ENCODE data around the gene RAB31.

The RAB31 gene

DNA sequence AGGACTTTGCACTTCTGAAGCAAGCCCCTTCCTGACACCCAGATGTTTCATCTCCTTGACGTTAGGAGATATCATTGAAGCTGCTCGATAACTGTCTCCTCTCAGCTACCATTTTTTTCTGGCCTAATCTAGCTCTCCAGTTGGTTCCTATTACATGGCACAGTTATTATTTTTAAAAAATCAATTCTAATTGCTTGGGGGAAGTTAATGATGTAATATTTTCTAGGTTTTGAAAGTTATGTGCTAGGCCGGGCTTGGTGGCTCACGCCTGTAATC, 22.5 kb upstream of the RAB31 start:
- TF ChIP-seq, protein P1, sequence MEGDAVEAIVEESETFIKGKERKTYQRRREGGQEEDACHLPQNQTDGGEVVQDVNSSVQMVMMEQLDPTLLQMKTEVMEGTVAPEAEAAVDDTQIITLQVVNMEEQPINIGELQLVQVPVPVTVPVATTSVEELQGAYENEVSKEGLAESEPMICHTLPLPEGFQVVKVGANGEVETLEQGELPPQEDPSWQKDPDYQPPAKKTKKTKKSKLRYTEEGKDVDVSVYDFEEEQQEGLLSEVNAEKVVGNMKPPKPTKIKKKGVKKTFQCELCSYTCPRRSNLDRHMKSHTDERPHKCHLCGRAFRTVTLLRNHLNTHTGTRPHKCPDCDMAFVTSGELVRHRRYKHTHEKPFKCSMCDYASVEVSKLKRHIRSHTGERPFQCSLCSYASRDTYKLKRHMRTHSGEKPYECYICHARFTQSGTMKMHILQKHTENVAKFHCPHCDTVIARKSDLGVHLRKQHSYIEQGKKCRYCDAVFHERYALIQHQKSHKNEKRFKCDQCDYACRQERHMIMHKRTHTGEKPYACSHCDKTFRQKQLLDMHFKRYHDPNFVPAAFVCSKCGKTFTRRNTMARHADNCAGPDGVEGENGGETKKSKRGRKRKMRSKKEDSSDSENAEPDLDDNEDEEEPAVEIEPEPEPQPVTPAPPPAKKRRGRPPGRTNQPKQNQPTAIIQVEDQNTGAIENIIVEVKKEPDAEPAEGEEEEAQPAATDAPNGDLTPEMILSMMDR (IDR thresholded peaks at IDR 0.05) = no peak

DNA sequence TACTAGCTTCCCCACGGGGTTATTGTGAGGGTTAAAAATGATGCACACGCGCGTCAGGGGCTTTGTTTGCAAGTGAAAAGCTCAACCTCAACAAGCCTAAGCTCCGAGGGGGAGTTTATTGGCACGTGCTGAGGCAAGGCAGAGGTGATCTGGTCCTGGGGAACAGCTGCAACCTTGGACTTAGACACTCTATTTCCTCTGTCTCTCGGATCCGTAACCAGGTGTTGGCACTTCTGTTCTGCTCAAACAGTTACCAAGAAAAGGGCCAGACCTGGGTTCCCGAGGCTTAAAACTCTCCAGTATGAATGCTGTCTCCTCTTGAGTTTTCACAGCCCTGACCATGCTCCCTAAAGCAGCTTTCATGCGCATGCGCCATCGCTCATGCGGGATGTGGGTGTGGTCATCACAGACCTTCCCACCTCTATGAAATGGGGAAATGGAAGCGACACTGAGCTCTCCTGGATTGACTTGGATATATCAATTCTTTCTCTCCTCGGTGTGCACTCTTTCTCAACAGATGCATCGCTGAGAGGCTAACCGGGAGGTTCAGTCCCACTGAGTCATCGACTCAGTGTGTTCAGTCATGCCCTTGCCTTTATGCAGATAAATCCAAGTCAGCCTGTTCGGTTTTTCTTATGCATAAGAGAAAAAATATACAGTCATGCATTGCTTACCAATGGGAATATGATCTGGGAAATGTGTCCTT, 19.9 kb upstream of the RAB31 start:
- TF ChIP-seq, protein P1 (IDR thresholded peaks at IDR 0.05) = no peak

DNA sequence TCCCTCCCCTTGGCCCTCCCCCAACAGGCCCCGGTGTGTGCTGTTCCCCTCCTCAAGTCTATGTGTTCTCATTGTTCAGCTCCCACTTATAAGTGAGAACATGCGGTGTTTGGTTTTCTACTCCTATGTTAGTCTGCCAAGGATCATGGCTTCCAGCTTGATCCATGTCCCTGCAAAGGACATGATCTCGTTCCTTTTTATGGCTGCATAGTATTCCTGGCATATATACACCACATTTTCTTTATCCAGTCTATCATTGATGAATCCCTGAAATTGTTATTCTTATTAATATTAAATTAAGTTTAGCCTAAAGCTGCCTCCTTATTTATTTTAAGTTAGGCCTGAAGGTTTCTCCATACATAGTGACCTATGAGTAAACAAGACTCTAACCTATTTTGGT, 18.8 kb upstream of the RAB31 start:
- TF ChIP-seq, protein P1 (IDR thresholded peaks at IDR 0.05) = no peak

DNA sequence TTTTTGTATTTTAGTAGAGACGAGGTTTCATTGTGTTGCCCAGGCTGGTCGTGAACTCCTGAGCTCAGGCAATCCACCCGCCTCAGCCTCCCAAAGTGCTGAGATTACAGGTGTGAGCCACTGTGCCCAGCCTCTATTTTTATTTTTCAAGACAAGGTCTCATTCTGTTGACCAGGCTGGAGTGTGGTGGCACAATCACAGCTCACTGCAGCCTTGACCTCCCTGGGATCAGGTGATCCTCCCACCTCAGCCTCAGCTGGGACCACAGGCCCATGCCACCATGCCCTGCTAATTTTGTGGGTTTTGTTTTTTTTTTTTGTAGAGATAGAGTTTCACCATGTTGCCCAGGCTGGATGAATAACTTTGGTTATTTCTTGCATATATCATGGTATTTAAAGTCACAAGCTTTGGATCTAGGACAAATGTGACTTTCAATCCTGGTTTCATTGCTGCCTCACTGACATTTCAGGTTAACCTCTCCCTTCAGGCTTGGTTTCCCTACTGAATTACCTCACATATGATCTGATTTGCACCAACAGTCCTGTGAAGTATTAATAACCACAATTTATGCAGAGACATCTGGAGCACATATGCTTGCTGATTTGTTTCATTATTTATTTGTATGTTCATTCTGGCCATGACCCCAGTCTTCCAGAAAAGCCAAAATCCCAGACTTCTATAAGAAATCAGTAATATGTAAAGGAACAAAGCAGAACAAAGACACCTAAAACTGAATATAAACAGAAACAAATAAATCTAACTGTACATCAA, 17.5 kb upstream of the RAB31 start:
- TF ChIP-seq, protein P1 (IDR thresholded peaks at IDR 0.05) = no peak

DNA sequence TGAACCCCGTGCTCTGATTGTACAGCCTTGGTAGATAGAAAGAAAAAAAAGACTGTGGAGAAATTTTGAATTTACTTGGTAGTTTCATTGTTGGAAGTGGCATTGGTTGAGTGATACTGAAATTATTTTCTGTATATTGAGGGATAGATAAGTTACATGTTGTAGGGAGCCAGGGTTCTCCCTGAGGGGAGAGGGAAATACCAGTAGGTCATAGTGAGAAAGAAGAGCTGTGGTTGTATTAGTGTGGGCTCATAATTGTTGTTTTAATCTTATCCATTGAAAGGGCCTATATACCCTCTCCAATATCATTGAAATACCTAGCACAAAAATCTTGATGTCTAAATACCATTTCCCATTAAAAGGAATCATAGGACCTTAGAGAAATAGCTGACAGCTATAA, 16.9 kb upstream of the RAB31 start:
- TF ChIP-seq, protein P1 (IDR thresholded peaks at IDR 0.05) = no peak

DNA sequence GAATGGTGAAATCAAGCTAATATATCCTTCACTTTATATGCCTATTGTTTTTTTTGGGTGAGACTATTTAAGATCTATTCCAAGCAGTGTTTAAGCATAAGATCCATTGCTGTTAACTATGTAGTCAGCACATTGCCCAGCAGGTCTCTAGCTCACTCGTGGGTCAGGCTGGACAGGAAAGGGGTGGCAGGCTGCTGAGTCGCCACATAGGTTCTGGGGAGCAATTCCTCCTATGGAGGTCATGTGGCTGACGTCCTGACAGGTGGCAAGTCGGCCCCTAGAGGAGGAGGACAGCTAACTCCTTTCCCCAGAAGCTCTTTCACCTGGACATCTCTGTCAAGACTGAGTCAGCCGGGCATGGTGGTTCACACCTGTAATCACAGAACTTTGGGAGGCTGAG, 13.9 kb upstream of the RAB31 start:
- TF ChIP-seq, protein P1 (IDR thresholded peaks at IDR 0.05) = no peak

DNA sequence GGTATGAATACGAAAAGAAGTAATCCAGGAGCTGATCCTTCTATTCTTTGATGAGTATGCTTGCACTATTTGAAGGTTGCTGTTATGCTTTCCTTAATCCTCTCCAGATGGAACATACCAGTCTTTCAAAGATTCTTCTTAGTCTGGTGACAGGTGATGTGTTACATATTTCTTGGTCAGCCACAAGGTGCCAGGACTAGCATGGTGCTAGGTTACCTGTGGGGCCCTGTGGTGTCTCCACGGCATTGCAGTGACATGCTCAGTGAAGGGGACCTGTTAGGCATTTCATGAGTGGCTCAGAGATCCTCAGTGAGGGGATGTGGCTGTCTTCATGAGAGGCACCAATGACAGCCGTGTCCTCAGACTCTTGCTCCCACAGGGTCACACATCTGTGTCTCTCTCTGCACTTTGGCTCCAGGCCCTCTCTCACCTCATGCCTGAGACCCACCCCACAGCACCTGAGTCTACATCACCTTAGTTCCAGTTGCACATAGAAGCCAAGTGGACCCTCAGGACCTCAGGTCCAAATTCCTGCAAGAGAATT, 13.1 kb upstream of the RAB31 start:
- TF ChIP-seq, protein P1 (IDR thresholded peaks at IDR 0.05) = no peak
